CD4-positive, alpha-beta T cell treated with Interleukin-21 for 1 hour (primary cell): ENCODE data around the gene IGFBP2.
"Not testable (repeated sequence)": the region's sequence is repeated elsewhere in the genome, so short reads cannot be mapped to it uniquely, and the experiment has no call there.

ENCODE experiments used
- DNase-seq: peaks from one replicate; pipeline ENCODE4 v3.0.0-alpha.2; 2020

Gene IGFBP2

DNA sequence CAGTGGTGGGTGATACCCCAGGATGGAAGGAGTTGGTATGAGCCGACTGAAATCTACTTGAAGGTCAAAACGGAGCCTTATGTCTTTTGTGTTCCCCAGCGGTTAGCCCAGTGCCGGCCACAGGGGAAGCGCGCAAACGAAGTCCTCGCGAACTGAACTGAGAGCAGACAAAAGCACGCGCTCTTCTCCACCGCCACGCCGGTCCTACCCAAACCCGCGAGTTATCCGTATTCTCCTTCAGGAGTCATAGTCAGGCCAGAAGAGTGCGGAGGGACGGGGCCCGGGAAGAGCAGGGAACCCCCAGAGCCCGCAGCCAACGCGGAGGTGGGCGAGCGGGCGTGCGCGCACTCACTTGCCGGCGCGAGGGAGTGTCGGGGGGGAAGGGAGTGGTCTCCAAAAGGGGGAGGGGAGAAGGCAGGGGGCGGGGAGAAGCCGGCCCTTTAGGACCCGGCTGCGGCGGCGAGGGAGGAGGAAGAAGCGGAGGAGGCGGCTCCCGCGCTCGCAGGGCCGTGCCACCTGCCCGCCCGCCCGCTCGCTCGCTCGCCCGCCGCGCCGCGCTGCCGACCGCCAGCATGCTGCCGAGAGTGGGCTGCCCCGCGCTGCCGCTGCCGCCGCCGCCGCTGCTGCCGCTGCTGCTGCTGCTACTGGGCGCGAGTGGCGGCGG lies at the start of gene IGFBP2:
IGFBP2 (plus strand) TSS at position 469 of the 664 bp plus-strand sequence; CDS start at position 573, 104 bp downstream.
- DNase-seq: no peak

DNA sequence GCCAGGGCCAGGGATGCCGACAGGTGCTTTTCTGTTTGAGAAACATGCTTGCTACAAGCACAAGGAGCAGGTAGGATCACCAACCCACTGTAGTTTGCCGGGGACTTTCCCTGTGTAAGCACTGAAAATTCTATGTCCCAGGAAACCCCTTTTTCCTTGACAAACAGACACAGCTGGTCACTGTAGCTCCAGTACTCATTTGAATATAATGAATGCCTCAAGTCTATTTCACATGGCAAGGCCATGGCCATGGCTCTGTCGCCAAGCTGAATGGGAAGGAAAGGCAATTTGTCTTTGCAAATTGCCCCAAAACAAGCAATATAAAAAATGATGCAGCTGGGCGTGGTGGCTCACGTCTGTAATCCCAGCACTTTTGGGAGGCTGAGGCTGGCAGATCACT lies 49.6 kb upstream of the IGFBP2 start:
- DNase-seq: no peak

DNA sequence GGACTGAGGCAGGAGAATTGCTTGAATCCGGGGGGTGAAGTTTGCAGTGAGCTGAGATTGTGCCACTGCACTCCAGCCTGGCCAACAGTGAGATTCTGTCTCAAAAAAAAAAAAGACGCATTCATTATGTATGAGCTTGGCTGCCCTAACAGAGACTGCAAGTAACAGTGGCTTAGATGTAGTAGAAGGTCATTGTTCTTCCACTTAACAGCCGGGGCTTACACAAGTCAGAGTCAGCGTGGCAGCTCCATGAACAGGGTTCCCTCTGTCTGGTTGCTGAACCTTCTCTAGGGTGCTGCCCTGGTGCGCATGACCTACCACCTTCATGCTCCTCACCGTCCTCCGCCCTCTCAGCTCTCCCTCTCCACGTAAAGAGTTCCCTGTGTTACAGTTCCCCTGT lies 49.1 kb upstream of the IGFBP2 start:
- DNase-seq: no peak

GRCh38 chr2:216585441-216585840 lies 47.8 kb upstream of the IGFBP2 start:
- no peak for DNase-seq

- no peak for DNase-seq
These were observed 44.1 kb upstream of the IGFBP2 start for GRCh38 chr2:216588861-216589710.

DNA sequence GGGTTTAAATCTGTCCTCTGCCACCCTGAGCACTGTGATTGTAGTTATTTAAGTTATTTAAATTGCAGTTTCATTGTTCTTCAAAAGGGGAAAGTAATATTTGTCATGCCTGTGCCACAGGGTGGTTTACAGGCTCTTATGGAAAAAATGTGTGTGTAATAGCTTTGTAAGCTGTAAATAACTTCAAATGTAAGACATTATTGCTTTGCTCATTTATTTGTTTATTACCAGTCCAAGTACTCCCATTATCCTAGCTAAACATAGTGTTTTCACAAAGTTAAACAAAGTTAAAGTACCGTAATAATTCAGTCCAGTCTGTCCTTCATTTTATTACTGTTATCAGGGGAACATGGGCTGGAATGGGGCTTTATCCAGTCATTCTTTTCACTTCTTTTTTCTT lies 43.4 kb upstream of the IGFBP2 start:
- DNase-seq: no peak

GRCh38 chr2:216590780-216591179 lies 42.4 kb upstream of the IGFBP2 start:
- no peak for DNase-seq

DNA sequence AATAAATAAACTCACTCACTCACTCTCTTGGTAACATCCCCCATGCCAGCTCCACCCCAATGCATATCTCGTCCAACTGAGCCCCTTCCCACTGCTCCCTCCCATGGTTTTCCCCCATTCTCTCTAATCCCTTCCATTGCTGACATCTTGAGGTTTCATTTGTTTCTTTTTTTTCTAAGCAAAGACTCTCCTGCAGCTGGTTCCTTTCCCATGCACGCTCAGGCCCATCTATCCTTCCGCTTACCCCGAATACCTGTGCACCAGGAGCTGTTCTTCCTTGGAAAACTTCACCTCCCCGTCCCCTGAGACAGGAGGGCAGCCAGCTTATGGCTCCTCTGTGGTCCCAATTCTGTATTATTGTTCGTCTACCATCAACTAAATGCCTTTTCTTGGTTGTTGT lies 41.7 kb upstream of the IGFBP2 start:
- no peak for DNase-seq

- DNase-seq: no peak
These were observed 39.1 kb upstream of the IGFBP2 start for GRCh38 chr2:216594081-216594480.

GRCh38 chr2:216596236-216596979 lies 36.8 kb upstream of the IGFBP2 start:
- DNase-seq: no peak

DNA sequence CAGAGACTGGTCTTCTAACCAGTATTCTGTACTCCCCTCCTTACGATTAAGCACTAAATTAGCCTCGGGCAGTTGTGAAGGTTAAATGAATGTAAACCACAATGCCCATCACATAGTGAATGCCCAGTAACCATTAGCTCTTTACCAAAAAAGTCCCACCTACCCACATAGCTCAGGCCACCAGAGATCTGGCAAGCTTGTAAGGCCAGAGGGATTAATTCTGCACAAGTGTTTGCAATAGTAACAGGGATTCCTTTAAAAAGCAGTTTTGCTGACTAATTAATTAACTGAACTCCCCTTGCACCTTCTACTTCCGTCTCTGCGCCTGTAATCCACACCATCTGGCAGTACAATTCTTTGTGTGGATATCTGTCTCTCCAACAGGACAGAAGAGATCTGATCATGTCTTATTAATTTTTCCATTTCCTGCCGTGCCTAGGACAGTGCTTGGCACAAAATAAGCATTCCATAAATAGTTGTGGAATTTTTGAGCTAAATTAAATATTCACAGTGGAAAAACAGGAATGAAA lies 36.2 kb upstream of the IGFBP2 start:
- DNase-seq: no peak

GRCh38 chr2:216597825-216598224 lies 35.4 kb upstream of the IGFBP2 start:
- DNase-seq: not testable (repeated sequence)

GRCh38 chr2:216601632-216602409 lies 31.4 kb upstream of the IGFBP2 start:
- no peak for DNase-seq

DNA sequence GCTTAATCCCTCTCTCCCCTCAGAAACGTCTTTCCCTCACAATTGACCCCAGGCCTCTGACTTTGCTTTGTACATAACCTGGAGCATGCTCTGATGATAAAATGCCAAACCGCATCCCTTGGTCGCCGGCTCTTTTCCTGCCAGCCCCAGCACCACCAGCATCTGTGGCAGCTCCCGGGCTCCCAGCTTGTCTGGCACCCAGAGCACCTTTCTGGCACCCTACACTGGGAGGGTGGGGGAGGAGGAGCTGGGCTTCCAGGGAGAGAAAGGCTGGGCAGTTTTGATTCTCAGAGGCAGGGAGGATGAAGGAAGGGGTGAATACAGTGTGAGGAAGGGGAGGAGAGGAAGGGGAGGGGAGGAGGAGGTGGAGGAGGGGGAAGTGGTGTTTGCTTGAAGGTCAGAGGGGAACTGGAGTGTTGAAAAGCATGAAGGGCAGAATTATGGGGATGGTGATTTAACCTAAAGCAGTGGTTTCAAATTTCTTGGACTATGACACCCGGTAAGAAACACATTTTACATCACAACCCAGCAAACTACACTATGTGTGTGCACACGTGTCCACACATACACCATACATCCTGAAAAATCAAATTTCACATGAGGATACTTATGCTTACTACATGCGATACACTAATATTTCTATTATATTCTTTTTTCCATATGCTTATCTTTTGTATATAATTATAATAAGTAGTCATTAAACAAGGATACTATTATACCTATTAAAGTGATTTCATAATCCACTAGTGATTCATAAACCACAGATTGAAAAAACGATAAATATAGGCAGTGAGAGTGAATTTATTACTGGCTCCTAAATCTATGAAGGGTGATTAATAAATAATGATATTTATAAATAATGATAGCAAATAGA lies 30.0 kb upstream of the IGFBP2 start:
- DNase-seq: no peak

- no peak for DNase-seq
These were observed 29.4 kb upstream of the IGFBP2 start for GRCh38 chr2:216603884-216604245.

DNA sequence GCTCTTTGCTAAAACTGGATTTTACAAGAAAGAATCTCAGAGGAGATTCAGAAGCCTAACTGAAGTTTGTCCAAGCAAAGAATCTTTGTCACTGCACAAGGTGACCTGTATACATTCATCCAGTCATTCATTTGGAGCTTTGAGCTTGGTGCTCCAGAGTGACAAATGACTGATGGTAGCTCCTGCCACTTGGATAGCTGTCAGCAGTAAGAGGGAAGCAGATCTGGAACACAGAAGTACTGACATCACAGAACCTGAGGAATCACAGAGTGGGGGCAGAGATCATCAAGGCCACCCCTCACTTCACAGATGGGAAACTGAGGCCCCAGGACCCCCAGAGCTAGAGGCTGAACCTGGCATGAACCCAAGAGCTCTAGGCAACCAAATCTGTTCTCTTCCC lies 28.8 kb upstream of the IGFBP2 start:
- DNase-seq: no peak

- no peak for DNase-seq
These were observed 26.5 kb upstream of the IGFBP2 start for GRCh38 chr2:216606551-216607276.

GRCh38 chr2:216607277-216607560 lies 26.0 kb upstream of the IGFBP2 start:
- DNase-seq: no peak

- DNase-seq: no peak
These were observed 24.7 kb upstream of the IGFBP2 start for GRCh38 chr2:216608525-216608924.

DNA sequence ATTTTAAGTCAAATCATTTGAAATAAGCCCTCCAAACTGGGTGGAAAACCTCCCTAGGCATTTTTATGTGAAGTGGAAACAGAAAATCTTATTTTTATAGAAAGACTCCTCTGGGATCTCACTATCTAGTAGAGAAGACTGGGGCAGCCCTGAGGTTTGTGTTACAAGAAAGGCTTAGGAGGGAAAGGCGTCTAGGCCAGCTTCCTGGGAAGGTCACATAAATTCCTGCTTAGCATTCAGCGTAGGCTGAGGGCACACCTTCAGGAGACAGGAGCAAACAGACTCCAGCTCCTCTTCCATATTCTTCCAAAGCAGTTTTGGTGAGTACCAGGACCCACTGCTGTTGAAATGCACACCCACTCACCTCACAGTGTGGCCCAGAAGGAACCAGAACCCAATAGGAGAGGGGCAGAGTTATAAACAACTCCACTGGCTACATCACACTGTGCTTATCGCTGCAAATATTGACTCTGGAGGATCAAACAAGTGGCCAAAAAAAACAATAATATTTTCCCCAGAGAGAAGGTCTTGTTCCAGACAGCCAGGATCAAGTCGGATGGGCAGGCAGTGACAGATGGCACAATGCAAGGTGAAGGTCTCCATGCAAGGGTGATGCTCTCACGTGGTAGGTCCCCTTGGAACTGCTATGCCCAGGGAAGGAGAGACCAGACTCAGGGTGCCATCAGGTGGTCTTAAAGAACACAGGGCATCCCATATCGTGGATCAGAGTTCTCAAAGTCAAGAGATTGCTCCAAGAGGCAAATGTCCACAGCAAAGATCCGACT lies 17.7 kb upstream of the IGFBP2 start:
- DNase-seq: no peak
